PFSK-1 (cell line): Measurements from ENCODE around the gene IL22RA2.

Experiments
- FOXP2 ChIP-seq: optimal IDR thresholded peaks from 2 replicates; pipeline ENCODE3; 2011; ENCODE audit warnings: borderline replicate concordance, control low read depth, inconsistent platforms; ENCODE audit not compliant: insufficient read depth; ENCODE audit errors: extremely low read length, extremely low read depth
- POLR2AphosphoS5 ChIP-seq: IDR thresholded peaks from 2 replicates; pipeline ENCODE4 v1.6.1; 2012; ENCODE audit warnings: low read depth, mild to moderate bottlenecking, control low read depth, low read length, moderate library complexity
- REST ChIP-seq, 2 experiments: IDR thresholded peaks; 2 replicates each; pipeline versions ENCODE4 v1.6.1 to v1.8.0; 2011 to 2012; ENCODE audit warnings: low read depth in 2 of 2, low read length in 2 of 2, control low read depth in 1 of 2, inconsistent platforms in 1 of 2, mild to moderate bottlenecking in 1 of 2, moderate library complexity in 1 of 2; ENCODE audit not compliant: insufficient read depth in 1 of 2
- SIN3A ChIP-seq: IDR thresholded peaks from 2 replicates; pipeline ENCODE4 v1.6.1; 2012; ENCODE audit warnings: mild to moderate bottlenecking, low read length, moderate library complexity, borderline replicate concordance; ENCODE audit not compliant: insufficient read depth
- TAF1 ChIP-seq: IDR thresholded peaks from 2 replicates; pipeline ENCODE4 v1.6.1; 2012; ENCODE audit warnings: low read length, control low read depth, borderline replicate concordance; ENCODE audit not compliant: insufficient read depth

GRCh38 chr6:137166247-137167098 lies 7.0 kb downstream of the IL22RA2 start:
- TF ChIP-seq POLR2AphosphoS5 (no peak), TAF1 (no peak), REST (IDR thresholded peaks at IDR 0.05; ENCODE audit: insufficient read depth in 1 of 2, low read depth in 2 of 2, low read length in 2 of 2) (no peak), SIN3A (no peak), FOXP2 (no peak)
